Neural progenitor cell (in vitro differentiated cells): ENCODE results near the gene BRD4. TPM values are rescaled to one million over a fixed set of nuclear protein-coding genes. Genes with fewer than 3 reads are reported as not detected.

Experiments used
- DNase-seq: peaks from one replicate; pipeline ENCODE4 v3.0.0-alpha.2; 2016; ENCODE audit warnings: low spot score
- H2AFZ ChIP-seq: fragments of 200-600 bp; sonication (generic); replicated peaks from 2 replicates; pipeline ENCODE4 v1.6.1; 2016; ENCODE audit warnings: antibody characterized with exemption
- H3F3A ChIP-seq: fragments of 200-600 bp; sonication (generic); 2 replicates; pipeline ENCODE4 v1.6.1; 2016; ENCODE audit warnings: antibody characterized with exemption, low read depth
- H3K27ac ChIP-seq: fragments of 200-600 bp; sonication (generic); 2 replicates; pipeline ENCODE4 v1.5.1; 2016; ENCODE audit warnings: mild to moderate bottlenecking
- H3K27me3 ChIP-seq: fragments of 200-600 bp; sonication (generic); 2 replicates; pipeline ENCODE4 v1.6.1; 2016; ENCODE audit warnings: mild to moderate bottlenecking, moderate library complexity
- H3K36me3 ChIP-seq: fragments of 200-600 bp; sonication (generic); 2 replicates; pipeline ENCODE4 v1.5.1; 2016
- H3K4me1 ChIP-seq: fragments of 200-600 bp; sonication (generic); 2 replicates; pipeline ENCODE4 v1.6.1; 2016; ENCODE audit warnings: mixed run types
- H3K4me2 ChIP-seq: fragments of 200-600 bp; sonication (generic); 2 replicates; pipeline ENCODE4 v1.6.1; 2016
- H3K4me3 ChIP-seq: fragments of 200-600 bp; sonication (generic); 2 replicates; pipeline ENCODE4 v1.5.1; 2016
- H3K79me2 ChIP-seq: fragments of 200-600 bp; sonication (generic); 2 replicates; pipeline ENCODE4 v1.6.1; 2016; ENCODE audit warnings: low read depth
- H3K9ac ChIP-seq: fragments of 200-600 bp; sonication (generic); 2 replicates; pipeline ENCODE4 v1.6.1; 2016
- H3K9me3 ChIP-seq: fragments of 200-600 bp; sonication (generic); 2 replicates; pipeline ENCODE4 v1.5.1; 2016; ENCODE audit warnings: low read depth
- H4K20me1 ChIP-seq: fragments of 200-600 bp; sonication (generic); 2 replicates; pipeline ENCODE4 v1.6.1; 2016; ENCODE audit warnings: low read depth
- H3K27ac Mint-ChIP-seq: 3 replicates; pipeline ENCODE4 v1.8.0; 2021; ENCODE audit warnings: mixed read lengths
- H3K27me3 Mint-ChIP-seq: 2 replicates; pipeline ENCODE4 v1.8.0; 2022; ENCODE audit warnings: low read depth, mild to moderate bottlenecking, inconsistent platforms, moderate library complexity, mixed read lengths; ENCODE audit not compliant: insufficient read depth
- H3K36me3 Mint-ChIP-seq: 3 replicates; pipeline ENCODE4 v1.8.0; 2021; ENCODE audit warnings: mixed read lengths
- H3K4me1 Mint-ChIP-seq: 3 replicates; pipeline ENCODE4 v1.8.0; 2021; ENCODE audit warnings: mixed read lengths
- H3K4me3 Mint-ChIP-seq: 3 replicates; pipeline ENCODE4 v1.8.0; 2021; ENCODE audit warnings: mild to moderate bottlenecking, moderate library complexity, mixed read lengths
- H3K9me3 Mint-ChIP-seq: 3 replicates; pipeline ENCODE4 v1.8.0; 2020; ENCODE audit warnings: mixed read lengths
- EZH2 ChIP-seq: fragments of 200-600 bp; sonication (generic); IDR thresholded peaks from 2 replicates; pipeline ENCODE4 v1.6.1; 2017; ENCODE audit warnings: antibody characterized with exemption, mild to moderate bottlenecking, moderate library complexity
- EZH2phosphoT487 ChIP-seq: fragments of 200-600 bp; sonication (generic); IDR thresholded peaks from 2 replicates; pipeline ENCODE4 v1.6.1; 2017; ENCODE audit warnings: antibody characterized with exemption
- total RNA-seq: library from RNA; depleted of rRNA; stranded (reverse); fragments of >200 nt; gene quantifications from 2 replicates; pipeline ENCODE4 v1.2.3, GENCODE V29; 2015; ENCODE audit warnings: low replicate concordance
- TF ChIP-seq, protein P1 (sequence below): fragments of 200-600 bp; sonication (generic); IDR thresholded peaks from 2 replicates; pipeline ENCODE4 v1.5.1; 2017; ENCODE audit warnings: antibody characterized with exemption, mild to moderate bottlenecking

BRD4 gene
- total RNA-seq, 1 donor from 2014 or later, result 14.5 TPM

DNA sequence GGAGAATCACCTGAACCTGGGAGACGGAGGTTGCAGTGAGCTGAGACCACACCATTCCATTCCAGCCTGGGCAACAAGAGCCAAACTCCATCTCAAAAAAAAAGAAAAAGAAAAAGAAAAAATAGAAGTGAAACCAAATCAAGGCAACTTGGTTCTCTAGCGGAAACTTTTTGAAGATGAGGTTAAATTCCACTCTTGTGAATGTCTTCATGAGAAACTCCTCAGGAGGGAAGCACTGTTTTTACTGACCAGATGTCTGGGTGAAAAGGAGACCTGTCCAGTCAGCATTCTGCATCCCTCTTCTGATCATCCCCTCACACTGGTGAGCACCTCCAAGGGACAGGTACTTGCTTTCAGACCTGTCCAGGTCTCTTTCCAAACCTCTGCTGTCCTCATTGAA is 15.8 kb downstream of the BRD4 start:
- peaks cover 19% of the 10 kb centered on the region for H3K4me1 Mint-ChIP-seq

DNA sequence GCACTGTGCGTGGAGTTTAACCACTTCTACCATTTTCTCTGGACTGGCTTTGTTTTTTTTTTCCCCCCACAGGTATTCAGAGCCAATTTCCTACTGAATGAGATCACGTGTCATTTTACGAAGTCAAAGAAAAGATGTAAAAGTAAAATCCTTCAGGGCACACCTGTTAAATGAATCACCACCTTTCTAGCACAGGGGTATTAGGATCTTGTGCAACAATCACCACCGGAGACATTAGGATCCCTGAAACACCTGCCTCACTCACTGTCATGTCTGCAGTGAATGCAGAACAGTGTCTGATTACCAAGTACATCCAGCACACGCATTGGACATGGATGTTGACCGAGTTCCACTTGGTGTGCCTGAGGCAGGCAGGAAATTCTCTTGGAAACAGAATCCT is 17.2 kb downstream of the BRD4 start:
- Histone ChIP-seq H3K4me2 (no peak overlapping the region), H3K27me3 (no peaks in the 10 kb centered on the region), H3K4me1 (peaks cover 18% of the 10 kb centered on the region), H3K79me2 (peaks cover 100% of the 10 kb centered on the region), H3F3A (no peaks in the 10 kb centered on the region), H4K20me1 (peaks cover 100% of the 10 kb centered on the region), H3K4me3 (no peak overlapping the region), H2AFZ (no peak overlapping the region), H3K9me3 (no peaks in the 10 kb centered on the region), H3K36me3 (no peaks in the 10 kb centered on the region), H3K27ac (no peak overlapping the region), H3K9ac (no peak overlapping the region)
- peaks cover 26% of the 10 kb centered on the region for H3K36me3 Mint-ChIP-seq
- DNase-seq, result no peak
- H3K4me1 Mint-ChIP-seq, result peaks cover 15% of the 10 kb centered on the region
- no peak overlapping the region for H3K27ac Mint-ChIP-seq
- no peaks in the 10 kb centered on the region for H3K27me3 Mint-ChIP-seq
- H3K4me3 Mint-ChIP-seq, result no peak overlapping the region
- TF ChIP-seq EZH2phosphoT487, result no peak
- TF ChIP-seq, protein P1, sequence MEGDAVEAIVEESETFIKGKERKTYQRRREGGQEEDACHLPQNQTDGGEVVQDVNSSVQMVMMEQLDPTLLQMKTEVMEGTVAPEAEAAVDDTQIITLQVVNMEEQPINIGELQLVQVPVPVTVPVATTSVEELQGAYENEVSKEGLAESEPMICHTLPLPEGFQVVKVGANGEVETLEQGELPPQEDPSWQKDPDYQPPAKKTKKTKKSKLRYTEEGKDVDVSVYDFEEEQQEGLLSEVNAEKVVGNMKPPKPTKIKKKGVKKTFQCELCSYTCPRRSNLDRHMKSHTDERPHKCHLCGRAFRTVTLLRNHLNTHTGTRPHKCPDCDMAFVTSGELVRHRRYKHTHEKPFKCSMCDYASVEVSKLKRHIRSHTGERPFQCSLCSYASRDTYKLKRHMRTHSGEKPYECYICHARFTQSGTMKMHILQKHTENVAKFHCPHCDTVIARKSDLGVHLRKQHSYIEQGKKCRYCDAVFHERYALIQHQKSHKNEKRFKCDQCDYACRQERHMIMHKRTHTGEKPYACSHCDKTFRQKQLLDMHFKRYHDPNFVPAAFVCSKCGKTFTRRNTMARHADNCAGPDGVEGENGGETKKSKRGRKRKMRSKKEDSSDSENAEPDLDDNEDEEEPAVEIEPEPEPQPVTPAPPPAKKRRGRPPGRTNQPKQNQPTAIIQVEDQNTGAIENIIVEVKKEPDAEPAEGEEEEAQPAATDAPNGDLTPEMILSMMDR, result no peak
- TF ChIP-seq EZH2, result no peak
- peaks cover 20% of the 10 kb centered on the region for H3K9me3 Mint-ChIP-seq

More for the DNA sequence above, 15.8 kb downstream of the BRD4 start:
- Histone ChIP-seq H4K20me1 (peaks cover 100% of the 10 kb centered on the region), H3K4me3 (no peak overlapping the region), H3K4me2 (no peak overlapping the region), H3K27ac (no peak overlapping the region), H2AFZ (no peak overlapping the region), H3F3A (no peaks in the 10 kb centered on the region), H3K36me3 (no peaks in the 10 kb centered on the region), H3K9me3 (no peaks in the 10 kb centered on the region), H3K9ac (no peak overlapping the region), H3K79me2 (peaks cover 100% of the 10 kb centered on the region), H3K4me1 (peaks cover 18% of the 10 kb centered on the region), H3K27me3 (no peaks in the 10 kb centered on the region)
- no peaks in the 10 kb centered on the region for H3K27me3 Mint-ChIP-seq
- no peak for DNase-seq
- TF ChIP-seq EZH2, result no peak
- TF ChIP-seq, protein P1, result no peak
- no peak for TF ChIP-seq EZH2phosphoT487
- no peak overlapping the region for H3K4me3 Mint-ChIP-seq
- H3K36me3 Mint-ChIP-seq, result peaks cover 26% of the 10 kb centered on the region
- H3K9me3 Mint-ChIP-seq, result peaks cover 17% of the 10 kb centered on the region
- H3K27ac Mint-ChIP-seq, result no peak overlapping the region

DNA sequence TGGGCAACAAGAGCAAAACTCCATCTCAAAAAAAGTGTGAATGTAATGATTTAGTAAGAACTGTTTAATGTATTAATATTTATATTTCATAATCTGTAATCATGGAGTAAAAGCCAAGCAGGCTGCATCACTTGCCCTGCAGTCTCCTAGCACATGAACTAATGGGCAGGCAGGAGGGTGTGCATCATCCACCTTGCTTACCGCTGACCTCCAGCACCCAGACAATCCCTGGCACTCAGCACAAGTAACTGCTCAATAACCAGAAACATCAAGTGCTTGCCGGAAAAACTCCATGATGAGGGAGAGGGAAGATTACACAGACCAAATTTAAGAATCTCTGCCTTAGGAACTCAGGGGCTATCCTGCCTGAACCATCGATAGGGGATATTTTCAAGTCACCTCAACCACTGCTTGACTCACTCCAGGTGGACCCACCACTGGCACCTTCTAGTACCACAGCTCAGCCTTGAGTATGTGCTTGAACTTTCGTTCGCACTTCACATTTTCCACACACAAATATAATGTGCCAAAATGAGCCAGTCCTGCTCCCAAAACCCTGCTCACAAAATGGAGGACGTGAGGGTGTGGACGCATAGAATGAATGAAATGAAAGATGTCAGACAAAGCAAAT is 18.6 kb downstream of the BRD4 start:
- no peak overlapping the region for H3K4me3 ChIP-seq
- Mint-ChIP-seq H3K36me3 (peaks cover 31% of the 10 kb centered on the region), H3K4me1 (peaks cover 15% of the 10 kb centered on the region), H3K4me3 (no peak overlapping the region), H3K27me3 (no peaks in the 10 kb centered on the region), H3K27ac (no peak overlapping the region), H3K9me3 (peaks cover 29% of the 10 kb centered on the region)
- H3K27ac ChIP-seq, result no peak overlapping the region
- no peak overlapping the region for H3K9ac ChIP-seq
- peaks cover 100% of the 10 kb centered on the region for H3K79me2 ChIP-seq
- no peak overlapping the region for H2AFZ ChIP-seq
- peaks cover 98% of the 10 kb centered on the region for H4K20me1 ChIP-seq
- H3K4me2 ChIP-seq, result no peak overlapping the region
- no peaks in the 10 kb centered on the region for H3K36me3 ChIP-seq
- no peaks in the 10 kb centered on the region for H3F3A ChIP-seq
- TF ChIP-seq, protein P1, result no peak
- TF ChIP-seq EZH2 (no peak), EZH2phosphoT487 (no peak)
- no peak for DNase-seq
- H3K9me3 ChIP-seq, result no peaks in the 10 kb centered on the region
- H3K27me3 ChIP-seq, result no peaks in the 10 kb centered on the region
- H3K4me1 ChIP-seq, result peaks cover 18% of the 10 kb centered on the region
